Loucy (cell line): ENCODE measurements around the gene HIGD1A.

Experiments
- CTCF ChIP-seq: fragments of 200-600 bp; sonication (generic); conservative IDR thresholded peaks from 2 replicates; pipeline ENCODE4 v1.5.1; 2014; ENCODE audit warnings: mild to moderate bottlenecking, antibody characterized with exemption, low read length
- EZH2phosphoT487 ChIP-seq: fragments of 200-600 bp; IDR thresholded peaks from 2 replicates; pipeline ENCODE4 v1.6.1; 2018; ENCODE audit warnings: antibody characterized with exemption, mild to moderate bottlenecking, moderate library complexity, borderline replicate concordance

GRCh38 chr3:42850263-42850662, 46.0 kb upstream of the HIGD1A start:
- no peak for TF ChIP-seq CTCF
- no peak for TF ChIP-seq EZH2phosphoT487
